ENCODE results near the gene ZNF268.
"Not testable (repeated sequence)": the region's sequence is repeated elsewhere in the genome, so short reads cannot be mapped to it uniquely, and the experiment has no call there.

The ZNF268 gene

GRCh38 chr12:133227281-133227852, 46.1 kb downstream of the ZNF268 start:
- DNase-seq (ENCODE audit: low spot score): no peak

- DNase-seq (ENCODE audit: low spot score): no peak
Measured at GRCh38 chr12:133231001-133231400, 49.7 kb downstream of the ZNF268 start.

- no peak for DNase-seq (ENCODE audit: low spot score)
Measured at GRCh38 chr12:133233006-133233405, 51.7 kb downstream of the ZNF268 start.

- no peak for DNase-seq (ENCODE audit: low spot score)
Measured at GRCh38 chr12:133233993-133234564, 52.8 kb downstream of the ZNF268 start.

- DNase-seq (ENCODE audit: low spot score): no peak
Measured at GRCh38 chr12:133234971-133235370, 53.7 kb downstream of the ZNF268 start.

DNA sequence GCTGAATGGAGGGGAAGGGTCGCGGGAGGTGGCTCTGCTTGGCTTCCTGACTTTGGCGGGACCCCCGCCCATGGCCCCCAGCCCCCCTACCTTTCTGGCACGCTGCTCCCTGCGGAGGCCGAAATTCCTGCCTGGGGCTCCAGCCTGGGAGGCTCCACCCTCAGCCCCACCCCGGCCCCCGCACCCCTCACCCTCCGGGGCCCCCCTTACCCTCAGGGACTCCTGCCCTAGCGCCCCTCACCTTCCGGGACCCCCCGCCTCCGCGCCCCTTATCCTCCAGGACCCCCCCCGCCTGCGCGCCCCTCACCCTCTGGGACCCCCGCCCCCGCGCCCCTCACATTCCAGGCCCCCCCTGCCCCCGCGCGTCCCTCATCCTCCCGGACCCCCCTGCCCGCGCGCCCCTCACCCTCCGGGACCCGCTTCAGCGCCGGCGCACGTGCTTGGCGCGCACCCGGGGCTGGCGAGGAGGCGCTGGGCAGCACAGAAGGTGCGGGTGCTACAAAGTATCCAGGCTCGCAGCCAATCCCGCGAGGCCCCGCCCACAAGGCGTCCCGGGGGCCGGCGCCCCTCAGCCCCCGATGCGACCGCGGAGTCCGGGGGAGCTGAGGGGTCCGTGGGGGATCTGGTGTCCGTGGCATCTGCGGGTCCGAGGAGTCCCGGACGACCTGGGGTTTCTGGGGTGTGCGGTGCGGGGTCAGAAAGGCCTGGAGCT, 54.3 kb downstream of the ZNF268 start, which contains the start of gene ANHX:
ANHX (minus strand) TSS at position 477 of the 712 bp plus-strand sequence. CDS start 1,521 bp downstream, outside the sequence.
- no peak for DNase-seq (ENCODE audit: low spot score)

GRCh38 chr12:133236144-133236543, 54.8 kb downstream of the ZNF268 start:
- no peak for DNase-seq (ENCODE audit: low spot score)

- DNase-seq (ENCODE audit: low spot score): no peak
Measured at GRCh38 chr12:133236556-133236955, 55.3 kb downstream of the ZNF268 start.

DNA sequence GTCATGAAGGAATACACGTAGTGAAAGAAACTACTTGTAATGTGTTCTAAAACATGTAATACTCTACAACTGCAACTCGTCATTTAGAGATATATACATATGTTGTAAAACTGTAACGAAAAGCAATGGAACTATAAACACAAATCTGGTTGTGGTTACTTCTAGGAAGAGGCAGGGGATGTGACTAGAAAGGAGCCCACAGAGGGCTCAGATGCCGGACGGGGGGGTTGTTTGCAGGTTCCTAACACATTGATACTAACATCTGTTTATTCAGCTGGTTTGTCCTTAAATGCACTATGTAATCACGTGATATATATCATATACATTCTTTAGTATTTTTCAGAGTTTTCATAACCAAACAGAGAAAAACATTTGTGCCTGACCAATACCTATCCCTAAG, 70.4 kb downstream of the ZNF268 start:
- no peak for DNase-seq (ENCODE audit: low spot score)

DNA sequence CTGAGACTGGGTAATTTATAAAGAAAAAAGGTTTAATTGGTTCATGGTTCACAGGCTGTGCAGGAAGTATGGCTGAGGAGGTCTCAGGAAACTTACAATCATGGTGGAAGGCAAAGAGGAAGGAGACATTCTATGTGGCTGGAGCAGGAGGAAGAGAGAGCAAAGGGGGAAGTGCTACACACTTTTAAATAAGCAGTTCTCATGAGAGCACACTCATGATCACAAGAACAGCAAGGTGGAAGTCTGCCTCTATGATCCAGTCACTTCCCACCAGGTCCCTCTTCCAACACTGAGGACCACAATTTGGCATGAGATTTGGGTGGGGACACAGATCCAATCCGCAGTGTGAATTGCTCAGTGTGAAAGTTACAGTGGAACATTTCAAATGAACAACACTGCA, 74.5 kb downstream of the ZNF268 start:
- DNase-seq (ENCODE audit: low spot score): not testable (repeated sequence)

DNA sequence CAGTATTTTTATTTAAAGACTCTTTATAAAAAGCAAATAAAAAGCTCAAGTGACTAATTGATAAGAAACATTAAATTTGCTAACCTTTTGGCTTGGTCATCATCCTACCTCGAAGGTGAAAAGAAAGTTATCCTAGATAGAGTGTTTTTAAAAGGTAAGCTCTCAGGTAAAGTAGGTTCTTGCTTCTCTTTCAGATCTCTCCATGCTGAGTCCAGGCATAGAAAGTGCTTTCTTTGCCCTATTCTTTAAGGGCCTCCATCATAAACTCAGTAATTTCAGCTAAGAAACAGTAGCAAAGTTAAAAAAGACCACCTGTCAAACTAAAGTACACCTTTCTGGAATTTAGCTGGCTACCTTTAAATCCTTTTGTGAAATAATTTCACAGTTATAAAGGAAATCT, 75.0 kb downstream of the ZNF268 start:
- no peak for DNase-seq (ENCODE audit: low spot score)

DNA sequence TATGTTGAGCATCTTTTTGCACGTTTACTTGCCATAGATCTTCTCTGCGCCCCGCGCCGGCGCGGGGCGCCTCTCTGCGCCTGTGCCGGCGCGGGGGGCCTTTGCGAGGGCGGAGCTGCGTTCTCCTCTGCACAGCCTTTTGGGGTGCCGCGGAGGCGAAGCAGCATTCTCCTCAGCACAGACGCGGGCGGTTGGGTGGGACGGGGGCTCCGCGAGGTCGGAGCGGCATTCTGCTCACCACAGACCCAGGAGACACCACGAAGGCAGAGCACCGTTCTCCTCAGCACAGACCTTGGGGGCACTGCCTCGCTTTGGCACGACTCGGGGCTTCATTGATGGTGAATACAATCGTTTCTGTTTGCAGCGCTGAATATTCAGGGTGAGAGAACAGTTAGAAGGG, 82.9 kb downstream of the ZNF268 start:
- no peak for DNase-seq (ENCODE audit: low spot score)

Data from CD4-positive, alpha-beta T cell treated with Interleukin-15 for 4 hours (primary cell).